Inferior parietal cortex (tissue), 1 donor: Measurements from ENCODE around the gene NPSR1.

Experiments used
- DNase-seq: peaks from one replicate; pipeline ENCODE4 v3.0.0-alpha.2; 2016; ENCODE audit errors: extremely low spot score

NPSR1 gene

DNA sequence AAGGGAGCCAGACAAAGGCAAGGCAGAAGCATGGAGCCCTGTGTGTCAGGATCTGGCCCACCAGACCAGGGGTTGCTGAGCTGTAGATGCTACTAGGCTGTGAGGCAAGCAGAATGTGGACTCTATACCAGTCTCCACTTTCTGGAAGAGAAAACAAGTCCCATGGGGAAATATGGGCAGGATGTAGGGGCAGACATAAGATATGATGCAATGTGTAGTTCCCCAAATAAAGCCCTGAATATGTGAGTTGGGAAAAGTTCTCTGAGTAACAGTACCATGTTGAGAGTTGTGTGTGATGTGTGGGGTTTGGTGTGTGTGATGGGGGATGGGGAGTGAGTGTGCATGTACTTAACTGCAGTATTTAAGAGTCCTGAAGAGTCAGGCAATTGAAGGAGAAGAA, 62.3 kb downstream of the NPSR1 start:
- DNase-seq: no peak

DNA sequence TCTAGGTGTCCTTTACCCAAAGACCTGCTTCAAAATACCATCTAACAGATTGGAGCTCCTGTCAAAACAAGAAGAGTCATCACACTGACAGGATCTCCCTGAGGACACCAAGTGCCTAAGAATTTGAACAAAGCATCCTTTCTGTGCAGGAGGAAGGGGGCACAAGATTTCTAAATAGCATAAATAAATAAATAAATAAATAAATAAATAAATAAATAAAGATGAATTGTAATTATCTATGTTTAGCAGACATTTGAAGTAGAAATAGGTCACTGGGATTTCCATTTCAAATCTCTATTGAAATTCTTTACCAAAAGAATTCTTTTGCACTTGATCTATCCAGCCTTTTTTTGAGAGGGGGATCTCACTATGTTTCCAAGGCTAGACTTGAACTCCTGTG, 65.3 kb downstream of the NPSR1 start:
- DNase-seq: no peak

DNA sequence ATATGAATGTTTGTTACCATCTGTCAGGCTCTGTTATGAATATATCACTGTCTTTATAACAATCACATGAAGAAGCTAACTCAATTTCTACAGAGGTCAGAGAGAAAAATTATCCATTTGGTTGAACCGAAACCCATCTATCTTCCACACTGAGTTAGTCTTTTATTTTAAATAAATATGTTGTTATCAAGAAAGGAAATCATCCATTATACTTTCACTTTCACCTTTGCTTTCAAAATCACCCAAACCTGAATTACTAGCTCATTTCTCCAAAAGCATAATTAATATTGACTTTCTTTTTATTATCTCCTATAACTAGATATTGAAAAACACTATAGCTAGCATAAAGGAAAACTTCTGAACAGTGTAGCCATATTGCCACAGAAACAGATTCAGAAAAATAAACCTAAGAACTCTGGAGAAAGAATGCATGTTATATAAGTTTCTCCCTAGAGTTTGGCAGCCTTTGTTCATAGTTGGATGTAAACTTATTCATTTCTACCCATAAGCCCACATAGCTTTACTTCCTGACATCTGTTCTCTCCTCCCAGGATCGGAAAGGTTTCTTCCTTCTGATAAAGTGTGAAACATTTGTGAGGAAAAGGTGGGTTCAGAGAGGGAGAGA, 66.0 kb downstream of the NPSR1 start:
- no peak for DNase-seq

DNA sequence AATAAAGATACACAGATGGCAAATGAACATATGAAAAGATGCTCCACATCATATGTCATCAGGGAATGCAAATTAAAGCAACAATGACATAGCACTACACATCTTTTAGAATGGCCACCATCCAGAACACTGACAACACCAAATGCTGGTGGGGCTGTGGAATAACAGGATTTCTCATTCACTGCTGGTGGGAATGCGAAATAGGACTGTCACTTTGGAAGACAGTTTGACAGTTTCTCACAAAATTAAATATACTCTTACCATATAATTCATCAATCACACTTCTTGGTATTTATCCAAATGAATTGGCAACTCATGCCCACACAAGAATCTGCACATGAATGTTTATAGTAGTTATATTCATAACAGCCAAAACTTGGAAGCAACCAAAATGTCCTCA, 68.2 kb downstream of the NPSR1 start:
- no peak for DNase-seq

DNA sequence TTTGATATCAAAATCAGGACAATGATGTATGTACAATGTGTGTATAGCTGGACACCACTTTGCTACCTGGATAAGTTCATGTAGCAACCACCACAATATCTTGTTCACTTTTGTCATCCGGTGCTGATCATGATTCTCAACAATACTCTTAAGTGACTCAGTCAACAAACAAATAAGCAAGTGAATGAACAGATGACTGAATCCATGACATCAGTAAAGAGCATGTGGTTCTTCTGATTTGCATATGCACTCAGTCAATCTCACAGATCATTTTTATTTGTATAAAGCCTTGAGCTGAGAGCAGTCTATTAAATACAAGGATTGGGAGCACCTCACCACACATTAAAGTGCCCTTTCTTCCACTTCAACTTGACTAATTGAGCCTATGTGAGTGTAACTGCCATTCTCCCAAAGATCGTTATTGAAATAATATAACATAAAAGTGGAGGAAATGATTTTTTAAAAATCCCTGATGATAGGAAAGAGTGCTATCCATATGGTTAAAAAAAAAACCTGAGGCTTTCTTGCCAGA, 69.5 kb downstream of the NPSR1 start:
- DNase-seq: no peak

DNA sequence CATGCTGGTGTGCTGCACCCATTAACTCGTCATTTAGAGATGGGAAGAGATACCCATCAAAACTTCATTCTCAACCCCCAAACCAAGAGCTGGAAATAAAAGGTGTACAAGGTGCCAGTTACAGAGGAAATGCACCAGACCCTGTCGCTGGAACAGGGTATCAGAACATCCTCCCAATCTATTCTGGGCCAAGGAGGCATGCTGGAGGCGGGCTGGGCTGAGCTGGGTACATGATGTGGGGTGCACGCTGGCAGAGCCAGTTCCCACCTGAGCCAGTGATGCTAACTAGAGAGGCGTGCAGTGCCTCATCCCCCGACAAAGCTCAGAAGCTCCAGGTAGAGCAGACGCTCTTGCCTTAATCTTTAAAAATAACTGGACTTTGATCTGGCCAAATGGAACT, 70.1 kb downstream of the NPSR1 start:
- no peak for DNase-seq

DNA sequence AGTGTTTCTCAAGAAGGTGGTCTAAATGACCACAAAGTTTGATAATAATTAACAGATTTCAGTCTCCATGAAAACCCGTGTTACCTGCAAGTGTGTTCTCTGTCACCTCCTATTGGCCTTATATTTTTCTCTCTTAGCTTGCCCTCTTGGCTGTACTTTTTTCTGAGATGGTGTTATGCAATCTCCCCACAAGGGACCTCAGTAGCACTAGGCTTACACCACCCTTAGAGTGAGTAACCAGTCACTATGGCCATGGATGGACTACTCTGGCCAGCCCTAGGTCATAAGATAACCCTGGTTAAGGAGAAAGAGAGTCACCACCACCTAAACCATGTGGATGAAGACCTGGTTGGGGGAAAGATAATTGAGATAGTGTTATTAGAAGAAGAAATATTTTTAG, 76.8 kb downstream of the NPSR1 start:
- no peak for DNase-seq

DNA sequence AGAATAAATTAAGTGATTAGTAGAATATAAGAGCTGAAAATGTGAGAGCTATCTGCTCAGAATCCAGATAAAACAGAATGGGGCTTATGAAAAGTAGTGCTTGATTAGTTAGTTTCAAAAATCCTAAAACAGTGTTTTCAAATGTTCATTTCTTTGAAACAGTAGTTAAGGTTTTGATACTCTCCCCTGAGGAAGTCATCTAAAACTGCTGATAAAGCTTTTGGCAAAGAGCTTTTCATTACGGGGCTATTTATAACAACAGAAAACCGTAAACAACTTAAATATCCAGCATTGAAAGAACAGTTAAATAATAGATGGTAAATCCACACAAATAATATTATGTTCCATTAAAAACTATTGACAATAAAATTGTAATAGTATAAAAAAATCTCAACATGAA, 77.5 kb downstream of the NPSR1 start:
- no peak for DNase-seq

DNA sequence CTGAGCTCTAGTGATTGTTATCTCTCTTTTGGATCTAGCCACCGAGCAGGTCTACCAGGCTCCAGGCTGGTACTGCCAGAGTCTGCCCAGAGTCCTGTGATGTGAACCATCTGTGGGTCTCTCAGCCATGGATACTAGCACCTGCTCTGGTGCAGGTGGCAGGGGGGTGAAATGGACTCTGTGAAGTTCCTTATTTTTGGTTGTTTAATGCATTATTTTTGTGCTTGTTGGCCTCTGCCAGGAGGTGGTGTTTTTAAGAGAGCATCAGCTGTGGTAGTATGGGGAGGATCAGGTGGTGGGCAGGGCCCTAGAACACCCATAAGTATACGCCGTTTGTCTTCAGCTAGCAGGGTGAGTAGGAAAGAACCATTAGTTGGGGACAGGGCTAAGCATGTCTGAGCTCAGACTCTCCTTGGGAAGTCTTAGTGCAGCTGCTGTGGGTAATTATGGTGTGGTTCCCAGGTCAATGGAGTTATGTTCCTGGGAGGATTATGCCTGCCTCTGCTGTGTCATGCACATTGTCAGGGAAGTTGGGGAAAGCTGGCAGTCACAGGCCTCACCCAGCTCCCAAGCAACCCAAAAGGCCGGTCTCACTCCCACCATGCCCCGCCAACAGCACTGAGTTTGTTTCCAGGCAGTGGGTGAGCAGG, 81.8 kb downstream of the NPSR1 start:
- DNase-seq: no peak

DNA sequence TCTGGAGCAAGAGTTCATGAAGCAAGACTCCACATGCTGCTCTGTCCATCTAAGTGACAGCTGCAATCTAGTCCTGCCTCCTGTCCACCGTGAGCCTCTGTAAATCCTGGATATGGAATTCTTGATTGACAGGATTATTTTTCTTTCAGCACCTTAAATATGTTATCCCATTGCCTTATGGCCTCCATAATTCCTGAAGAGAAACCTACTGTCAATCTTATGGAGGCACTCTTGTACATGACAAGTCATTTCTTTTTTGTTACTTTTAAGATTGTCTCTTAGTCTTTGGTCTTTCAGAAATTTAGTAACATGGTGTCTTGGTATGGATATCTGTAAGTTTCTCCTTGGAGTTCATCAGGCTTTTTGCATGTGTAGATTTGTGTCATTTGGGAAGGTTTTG, 82.8 kb downstream of the NPSR1 start:
- no peak for DNase-seq

DNA sequence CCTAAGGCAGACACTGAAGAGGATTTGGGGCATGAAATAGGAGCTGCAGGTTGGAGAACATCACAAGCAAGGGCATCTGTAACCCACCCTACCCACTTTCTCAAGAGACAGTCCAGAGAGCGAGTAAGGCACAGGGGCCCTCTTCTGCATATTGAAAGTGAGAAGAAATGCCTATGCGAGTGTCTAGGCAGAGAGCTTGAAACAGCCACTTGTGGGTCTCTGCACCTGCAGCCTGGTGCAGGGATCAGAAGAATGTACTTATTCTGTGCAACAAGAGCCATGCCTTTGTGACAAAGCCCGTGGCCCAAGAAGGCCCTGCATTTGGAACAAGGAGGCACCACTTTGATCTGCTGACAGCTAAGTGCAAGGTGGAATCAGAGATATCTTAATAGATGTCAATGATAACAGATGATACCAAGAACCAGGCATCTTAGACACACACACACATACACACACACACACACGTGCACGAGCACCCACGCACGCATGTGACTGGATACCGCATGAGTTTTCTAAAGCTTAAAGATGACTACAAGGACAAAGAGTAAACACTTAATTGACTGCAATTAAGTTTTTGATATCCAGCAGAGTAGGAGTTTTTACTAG, 89.3 kb downstream of the NPSR1 start:
- DNase-seq: no peak

DNA sequence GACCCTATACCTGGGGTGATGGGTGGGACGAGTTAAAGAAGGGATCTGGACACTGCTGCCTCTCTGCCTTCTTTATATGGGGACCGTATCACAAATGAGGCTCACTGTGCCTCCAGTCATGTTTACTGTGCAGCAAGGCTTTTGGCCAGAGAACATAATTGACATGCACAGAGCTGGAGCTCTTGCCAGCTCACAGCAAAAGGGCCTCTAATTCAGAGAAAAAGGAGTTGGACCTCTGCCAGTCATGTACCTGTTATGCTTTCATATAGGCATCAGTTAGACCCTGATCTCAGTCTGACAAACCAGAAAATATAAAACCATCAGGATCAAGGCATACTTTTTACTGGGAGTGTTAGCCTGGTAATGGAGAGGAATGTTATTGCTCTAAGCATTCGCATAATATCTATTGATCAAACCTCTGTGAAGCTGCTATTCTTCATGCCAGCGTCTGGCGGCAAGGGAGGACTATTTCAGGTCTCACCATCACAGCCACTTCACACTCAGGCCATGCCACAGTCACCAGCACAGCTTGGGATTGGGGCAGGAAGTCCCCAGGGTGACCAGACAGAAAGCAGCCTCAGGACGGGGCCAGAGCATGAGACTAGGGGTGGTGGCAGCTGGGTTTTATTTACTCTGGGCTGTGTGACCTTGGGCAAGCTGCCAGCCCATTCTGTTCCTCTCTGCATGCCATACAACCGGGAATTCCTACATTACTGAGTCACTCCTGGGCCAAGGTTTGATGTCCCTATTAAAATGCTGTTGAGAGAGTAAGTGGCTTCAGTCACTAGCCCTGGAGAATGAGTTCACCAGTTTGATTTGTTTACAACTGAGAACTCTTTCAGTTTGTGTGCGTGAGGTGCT, 90.1 kb downstream of the NPSR1 start:
- DNase-seq: no peak

DNA sequence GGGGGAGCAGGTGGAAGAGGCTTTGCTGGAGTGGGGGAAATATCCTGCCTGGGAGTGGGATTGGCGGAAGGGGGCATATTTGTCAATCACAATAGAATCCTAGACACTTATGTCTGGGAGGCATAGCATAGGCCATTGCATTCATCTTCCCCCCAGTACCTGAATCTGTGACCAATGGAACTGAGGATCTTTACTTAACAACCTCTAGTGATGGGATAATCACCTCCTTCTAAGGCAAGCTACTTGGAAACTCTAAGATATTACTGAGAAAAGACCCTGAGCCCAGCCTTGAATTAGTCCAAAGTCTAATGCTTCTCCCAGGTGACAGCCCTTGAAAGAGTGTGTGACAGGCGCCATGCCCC, 90.7 kb downstream of the NPSR1 start:
- DNase-seq: no peak

DNA sequence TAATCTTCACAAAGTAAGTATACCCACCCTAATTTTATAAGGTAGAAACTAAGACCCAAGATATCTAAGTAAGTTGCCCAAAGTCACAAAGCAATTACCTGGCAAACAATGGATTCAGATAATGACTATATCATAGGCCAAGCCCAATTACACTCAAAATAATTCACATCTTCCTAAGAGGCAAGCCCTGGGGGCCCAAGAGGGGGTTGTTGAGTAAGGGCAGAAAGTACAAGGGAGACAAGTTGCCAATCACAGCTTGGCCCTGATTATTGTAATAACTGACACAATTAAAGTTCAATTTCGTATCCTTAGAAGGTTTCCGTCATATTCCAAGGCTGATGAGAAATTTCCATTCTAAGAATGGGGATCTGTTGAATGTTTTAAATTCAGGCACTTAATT, 91.4 kb downstream of the NPSR1 start:
- no peak for DNase-seq

DNA sequence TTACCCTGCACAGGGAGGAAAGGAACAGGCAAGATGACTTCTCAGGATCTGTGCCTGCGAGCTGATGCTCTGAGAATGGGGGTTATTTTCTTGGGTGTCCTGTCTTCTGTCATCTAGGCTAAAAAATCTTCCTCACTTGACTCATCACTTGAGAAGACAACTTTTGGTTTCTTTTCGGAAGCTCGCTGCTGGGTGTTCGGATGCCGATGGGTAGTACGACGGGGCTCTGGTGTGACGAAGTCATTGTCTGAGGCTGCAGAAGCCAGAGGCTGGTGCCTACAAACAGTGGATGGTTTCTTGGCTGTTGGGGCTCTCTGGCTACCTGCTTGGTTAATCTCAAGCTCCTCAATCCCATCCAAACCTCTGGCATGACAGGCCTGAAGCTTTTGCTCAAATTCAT, 92.2 kb downstream of the NPSR1 start:
- DNase-seq: no peak

DNA sequence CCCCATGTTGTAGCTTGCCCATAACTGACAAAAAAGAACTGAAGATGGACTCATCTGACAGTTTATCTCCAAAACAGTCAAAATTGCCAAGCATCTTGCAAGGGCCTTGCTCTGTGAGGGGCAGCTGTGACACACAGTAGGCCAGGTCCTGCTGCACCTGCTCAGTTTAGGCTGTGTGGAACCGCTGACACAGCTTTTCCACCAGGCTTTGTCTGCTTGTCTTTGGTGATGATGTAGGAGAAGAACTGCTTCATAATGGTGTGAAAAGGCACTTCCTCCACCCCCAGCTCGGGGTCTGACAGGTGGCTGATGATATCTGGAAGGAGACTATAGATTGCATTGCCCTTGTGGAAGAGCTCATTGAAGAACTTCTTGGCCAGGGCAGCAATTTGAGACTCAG, 92.6 kb downstream of the NPSR1 start:
- DNase-seq: no peak

DNA sequence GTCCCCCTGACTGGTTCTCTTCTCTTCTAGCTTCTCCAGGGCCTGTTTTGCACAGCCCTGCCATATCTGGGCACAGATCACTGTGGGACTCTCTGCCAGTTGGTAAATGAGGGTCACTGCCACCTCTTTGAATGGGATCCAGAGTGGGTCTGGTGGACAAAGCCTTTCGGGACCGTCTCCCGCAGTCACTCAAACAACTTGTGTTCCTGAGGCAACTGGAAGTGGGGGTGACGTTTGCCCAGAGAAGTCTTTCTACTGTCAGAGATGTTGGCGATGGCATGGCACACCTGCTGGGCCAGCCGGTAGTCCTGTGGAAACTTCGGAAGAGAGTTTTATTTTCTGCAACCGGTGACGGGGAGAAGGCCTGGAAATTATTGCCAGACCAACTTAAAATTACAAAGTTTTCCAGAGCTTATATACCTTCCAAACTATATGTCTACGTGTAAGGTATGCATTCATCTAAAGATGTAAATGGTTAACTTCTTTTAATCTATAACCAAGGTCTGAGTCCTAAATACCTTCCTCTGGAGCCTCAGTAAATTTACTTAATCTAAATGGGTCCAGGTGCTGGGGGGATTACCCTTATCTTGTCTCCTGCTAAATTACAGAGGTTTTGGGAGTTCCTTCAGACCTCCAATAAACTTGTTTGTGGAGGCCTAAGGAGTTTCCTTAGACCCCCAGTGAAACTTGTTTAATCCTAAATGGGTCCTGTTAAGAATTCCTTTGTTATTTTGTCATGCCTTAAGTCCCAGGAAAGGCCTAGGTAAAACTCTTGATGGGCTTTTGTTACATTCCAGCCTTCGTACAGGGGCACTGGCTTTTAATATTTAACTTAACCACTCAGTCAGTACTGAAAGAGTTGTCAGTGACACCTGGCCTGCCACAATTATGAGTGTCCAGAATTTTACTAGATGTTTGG, 94.0 kb downstream of the NPSR1 start:
- DNase-seq: no peak

DNA sequence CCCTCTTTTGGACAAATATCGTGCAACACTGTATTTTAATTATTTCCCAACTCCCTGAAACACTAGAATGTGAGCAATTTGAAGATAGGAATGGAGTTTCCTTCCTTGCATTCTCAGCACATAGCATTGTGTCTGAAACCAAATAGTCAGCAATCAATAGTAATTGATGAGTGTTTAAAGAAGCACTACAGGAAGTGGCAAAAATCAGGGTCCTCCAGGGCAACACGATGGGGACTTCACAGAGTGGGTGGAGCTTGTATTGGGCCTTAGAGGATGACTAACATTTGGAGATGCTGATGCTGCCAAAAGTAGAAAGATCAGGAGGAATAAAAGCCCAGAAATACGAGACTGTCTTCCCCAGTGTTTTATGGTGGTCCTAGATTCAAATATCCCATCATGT, 94.9 kb downstream of the NPSR1 start:
- DNase-seq: no peak

DNA sequence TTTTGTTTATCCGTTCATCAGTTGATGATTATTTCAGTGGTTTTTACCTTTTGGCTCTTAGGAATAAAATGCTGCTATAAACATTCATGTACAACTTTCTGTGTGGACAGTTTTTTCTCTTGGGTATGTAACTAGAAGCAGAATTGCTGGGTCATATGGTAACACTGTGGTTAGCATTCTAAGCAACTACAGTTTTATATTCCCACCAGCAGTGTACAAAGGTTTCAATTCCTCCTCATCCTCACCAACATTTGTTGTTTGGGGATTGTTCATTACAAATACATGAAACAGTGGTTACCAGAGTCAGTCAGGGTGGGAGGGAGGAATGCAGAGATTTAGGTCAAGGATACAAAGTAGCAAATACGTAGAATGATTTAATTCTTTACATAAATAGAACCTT, 97.0 kb downstream of the NPSR1 start:
- no peak for DNase-seq

DNA sequence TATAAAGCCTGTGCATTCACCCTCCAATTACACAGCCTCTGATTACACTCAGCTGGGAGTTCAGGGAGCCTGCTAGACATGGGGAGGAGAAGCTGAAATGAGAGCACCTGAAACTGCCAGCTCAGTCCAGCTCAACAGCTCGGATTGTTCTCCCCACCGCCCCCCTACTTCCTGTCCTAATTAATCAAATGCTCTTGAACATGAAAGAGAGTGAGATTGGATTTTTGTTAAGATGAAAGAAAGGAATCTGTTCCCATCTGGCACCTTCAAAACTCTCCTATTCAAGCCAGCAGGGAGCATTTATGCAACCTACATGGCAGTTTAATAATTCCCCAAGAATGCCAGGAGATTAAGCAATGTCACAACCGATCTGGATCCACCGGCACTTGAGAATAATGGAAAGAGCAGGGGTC, 98.0 kb downstream of the NPSR1 start:
- DNase-seq: no peak

DNA sequence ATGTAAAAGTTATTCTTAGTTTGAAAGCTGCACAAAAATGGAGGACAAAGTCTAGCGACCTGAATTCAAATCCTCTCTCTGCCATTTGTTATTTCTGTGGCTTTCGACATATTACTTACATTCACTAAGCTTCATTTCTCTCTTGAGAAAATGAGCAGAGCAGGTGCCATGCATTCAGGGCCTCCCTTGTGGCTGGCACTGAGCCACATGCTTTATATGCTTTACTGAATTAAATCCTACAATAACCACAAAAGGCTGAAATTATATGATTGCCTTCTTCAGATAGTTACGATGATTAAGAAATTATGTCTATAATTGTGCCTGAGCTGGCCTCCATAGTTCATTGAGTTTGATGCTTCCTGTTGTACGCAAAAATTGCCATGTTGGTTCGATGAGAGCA, 98.7 kb downstream of the NPSR1 start:
- no peak for DNase-seq
